Liver (tissue), 3 donors: ENCODE data around the gene AGAP2.

Experiments
- GABPA ChIP-seq, 2 donors: IDR thresholded peaks in 1 of 2; conservative IDR thresholded peaks in 1 of 2; 2 replicates each; pipeline ENCODE4 v1.6.1; 2016; ENCODE audit warnings: antibody characterized with exemption in 2 of 2, mild to moderate bottlenecking in 1 of 2, moderate library complexity in 1 of 2
- JUND ChIP-seq, 2 donors: IDR thresholded peaks; 2 replicates each; pipeline ENCODE4 v1.6.1; 2016; ENCODE audit warnings: antibody characterized with exemption in 2 of 2
- RAD21 ChIP-seq, 2 donors: IDR thresholded peaks; 2 replicates each; pipeline ENCODE4 v1.6.1; 2016; ENCODE audit warnings: antibody characterized with exemption in 2 of 2, mild to moderate bottlenecking in 2 of 2
- SP1 ChIP-seq: IDR thresholded peaks from 2 replicates; pipeline ENCODE4 v1.6.1; 2018; ENCODE audit warnings: antibody characterized with exemption, mild to moderate bottlenecking
- TAF1 ChIP-seq: conservative IDR thresholded peaks from 2 replicates; pipeline ENCODE4 v1.6.1; 2016; ENCODE audit warnings: antibody characterized with exemption, mild to moderate bottlenecking
- YY1 ChIP-seq: IDR thresholded peaks from 2 replicates; pipeline ENCODE4 v1.6.1; 2016; ENCODE audit warnings: antibody characterized with exemption, mild to moderate bottlenecking
- TF ChIP-seq, protein P1 (sequence below): IDR thresholded peaks from 2 replicates; pipeline ENCODE4 v1.6.1; 2016; ENCODE audit warnings: antibody characterized with exemption
- TF ChIP-seq, protein P2 (sequence below): fragments of 150-350 bp; IDR thresholded peaks from 2 replicates; pipeline ENCODE4 v1.5.1; 2017; ENCODE audit warnings: improper control_type of control experiment, low read depth, low read length; ENCODE audit not compliant: missing input control
- TF ChIP-seq, protein P3 (sequence below): IDR thresholded peaks from 2 replicates; pipeline ENCODE4 v1.6.1; 2016; ENCODE audit warnings: antibody characterized with exemption, mild to moderate bottlenecking
- TF ChIP-seq, protein P4 (sequence below): IDR thresholded peaks from 2 replicates; pipeline ENCODE4 v1.6.1; 2016; ENCODE audit warnings: antibody characterized with exemption
- donor health status: healthy.
- donor health status: healthy.

DNA sequence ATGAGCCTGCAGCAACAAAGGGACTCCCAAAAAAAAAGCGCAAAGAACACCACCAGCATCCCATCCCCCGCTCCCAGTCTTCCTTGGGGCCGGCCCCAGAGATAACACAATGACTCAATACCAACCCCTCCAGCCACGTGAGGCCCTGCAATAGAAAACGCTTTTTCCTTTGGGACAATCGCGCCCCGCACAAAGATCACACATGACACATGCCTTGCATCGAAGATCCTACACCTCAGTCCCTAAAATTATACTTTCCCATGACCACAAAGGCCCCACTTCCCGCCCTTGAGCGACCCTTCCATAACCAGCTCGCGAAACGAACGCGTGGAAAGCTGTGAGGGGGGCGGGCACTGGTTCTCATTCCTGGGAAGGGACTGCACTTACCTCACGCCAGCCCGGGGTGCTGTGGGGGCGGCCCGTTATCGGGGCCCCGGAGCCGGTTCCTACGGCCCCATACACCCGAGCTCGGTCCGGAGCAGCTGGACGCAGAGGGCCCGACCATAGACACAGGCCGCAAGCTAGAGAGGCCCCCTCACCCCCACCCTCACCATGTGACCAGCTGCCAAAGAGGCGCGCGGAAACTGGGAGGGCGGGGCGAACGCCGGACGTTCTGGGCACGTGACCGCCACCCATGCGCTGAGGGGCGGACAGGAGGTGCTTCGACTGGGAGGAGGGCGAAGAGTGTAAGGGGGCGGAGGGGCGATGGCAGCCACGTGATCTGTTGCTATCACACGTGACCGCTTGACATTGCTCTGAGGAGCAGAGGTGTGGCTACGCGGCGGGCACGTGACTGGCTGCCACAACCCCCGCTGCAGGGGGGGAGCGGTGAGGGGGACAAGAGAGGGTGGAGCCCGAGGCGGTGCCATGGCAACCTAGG lies 13.5 kb upstream of the AGAP2 start, which contains the start of gene CDK4:
- TF ChIP-seq TAF1 (peak; percentile 17), YY1 (peak; percentile 53), SP1 (peak; percentile 81), JUND (IDR thresholded peaks at IDR 0.05) (no peak), RAD21 (IDR thresholded peaks at IDR 0.05) (no peak), GABPA (IDR thresholded peaks at IDR 0.05 in 1 of 2, conservative IDR thresholded peaks at IDR 0.05 in 1 of 2) (peak in 1 of 2 donors; percentile 88)
- TF ChIP-seq, protein P1, sequence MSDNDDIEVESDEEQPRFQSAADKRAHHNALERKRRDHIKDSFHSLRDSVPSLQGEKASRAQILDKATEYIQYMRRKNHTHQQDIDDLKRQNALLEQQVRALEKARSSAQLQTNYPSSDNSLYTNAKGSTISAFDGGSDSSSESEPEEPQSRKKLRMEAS, result peak; percentile 92
- TF ChIP-seq, protein P2, sequence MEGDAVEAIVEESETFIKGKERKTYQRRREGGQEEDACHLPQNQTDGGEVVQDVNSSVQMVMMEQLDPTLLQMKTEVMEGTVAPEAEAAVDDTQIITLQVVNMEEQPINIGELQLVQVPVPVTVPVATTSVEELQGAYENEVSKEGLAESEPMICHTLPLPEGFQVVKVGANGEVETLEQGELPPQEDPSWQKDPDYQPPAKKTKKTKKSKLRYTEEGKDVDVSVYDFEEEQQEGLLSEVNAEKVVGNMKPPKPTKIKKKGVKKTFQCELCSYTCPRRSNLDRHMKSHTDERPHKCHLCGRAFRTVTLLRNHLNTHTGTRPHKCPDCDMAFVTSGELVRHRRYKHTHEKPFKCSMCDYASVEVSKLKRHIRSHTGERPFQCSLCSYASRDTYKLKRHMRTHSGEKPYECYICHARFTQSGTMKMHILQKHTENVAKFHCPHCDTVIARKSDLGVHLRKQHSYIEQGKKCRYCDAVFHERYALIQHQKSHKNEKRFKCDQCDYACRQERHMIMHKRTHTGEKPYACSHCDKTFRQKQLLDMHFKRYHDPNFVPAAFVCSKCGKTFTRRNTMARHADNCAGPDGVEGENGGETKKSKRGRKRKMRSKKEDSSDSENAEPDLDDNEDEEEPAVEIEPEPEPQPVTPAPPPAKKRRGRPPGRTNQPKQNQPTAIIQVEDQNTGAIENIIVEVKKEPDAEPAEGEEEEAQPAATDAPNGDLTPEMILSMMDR, result no peak
- TF ChIP-seq, protein P3, sequence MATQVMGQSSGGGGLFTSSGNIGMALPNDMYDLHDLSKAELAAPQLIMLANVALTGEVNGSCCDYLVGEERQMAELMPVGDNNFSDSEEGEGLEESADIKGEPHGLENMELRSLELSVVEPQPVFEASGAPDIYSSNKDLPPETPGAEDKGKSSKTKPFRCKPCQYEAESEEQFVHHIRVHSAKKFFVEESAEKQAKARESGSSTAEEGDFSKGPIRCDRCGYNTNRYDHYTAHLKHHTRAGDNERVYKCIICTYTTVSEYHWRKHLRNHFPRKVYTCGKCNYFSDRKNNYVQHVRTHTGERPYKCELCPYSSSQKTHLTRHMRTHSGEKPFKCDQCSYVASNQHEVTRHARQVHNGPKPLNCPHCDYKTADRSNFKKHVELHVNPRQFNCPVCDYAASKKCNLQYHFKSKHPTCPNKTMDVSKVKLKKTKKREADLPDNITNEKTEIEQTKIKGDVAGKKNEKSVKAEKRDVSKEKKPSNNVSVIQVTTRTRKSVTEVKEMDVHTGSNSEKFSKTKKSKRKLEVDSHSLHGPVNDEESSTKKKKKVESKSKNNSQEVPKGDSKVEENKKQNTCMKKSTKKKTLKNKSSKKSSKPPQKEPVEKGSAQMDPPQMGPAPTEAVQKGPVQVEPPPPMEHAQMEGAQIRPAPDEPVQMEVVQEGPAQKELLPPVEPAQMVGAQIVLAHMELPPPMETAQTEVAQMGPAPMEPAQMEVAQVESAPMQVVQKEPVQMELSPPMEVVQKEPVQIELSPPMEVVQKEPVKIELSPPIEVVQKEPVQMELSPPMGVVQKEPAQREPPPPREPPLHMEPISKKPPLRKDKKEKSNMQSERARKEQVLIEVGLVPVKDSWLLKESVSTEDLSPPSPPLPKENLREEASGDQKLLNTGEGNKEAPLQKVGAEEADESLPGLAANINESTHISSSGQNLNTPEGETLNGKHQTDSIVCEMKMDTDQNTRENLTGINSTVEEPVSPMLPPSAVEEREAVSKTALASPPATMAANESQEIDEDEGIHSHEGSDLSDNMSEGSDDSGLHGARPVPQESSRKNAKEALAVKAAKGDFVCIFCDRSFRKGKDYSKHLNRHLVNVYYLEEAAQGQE, result peak; percentile 66
- TF ChIP-seq, protein P4, sequence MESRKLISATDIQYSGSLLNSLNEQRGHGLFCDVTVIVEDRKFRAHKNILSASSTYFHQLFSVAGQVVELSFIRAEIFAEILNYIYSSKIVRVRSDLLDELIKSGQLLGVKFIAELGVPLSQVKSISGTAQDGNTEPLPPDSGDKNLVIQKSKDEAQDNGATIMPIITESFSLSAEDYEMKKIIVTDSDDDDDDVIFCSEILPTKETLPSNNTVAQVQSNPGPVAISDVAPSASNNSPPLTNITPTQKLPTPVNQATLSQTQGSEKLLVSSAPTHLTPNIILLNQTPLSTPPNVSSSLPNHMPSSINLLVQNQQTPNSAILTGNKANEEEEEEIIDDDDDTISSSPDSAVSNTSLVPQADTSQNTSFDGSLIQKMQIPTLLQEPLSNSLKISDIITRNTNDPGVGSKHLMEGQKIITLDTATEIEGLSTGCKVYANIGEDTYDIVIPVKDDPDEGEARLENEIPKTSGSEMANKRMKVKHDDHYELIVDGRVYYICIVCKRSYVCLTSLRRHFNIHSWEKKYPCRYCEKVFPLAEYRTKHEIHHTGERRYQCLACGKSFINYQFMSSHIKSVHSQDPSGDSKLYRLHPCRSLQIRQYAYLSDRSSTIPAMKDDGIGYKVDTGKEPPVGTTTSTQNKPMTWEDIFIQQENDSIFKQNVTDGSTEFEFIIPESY, result no peak
